Eye (tissue), 1 donor: Measurements from ENCODE around the gene RNASE13.
A peak's percentile ranks its signal among the peaks of the same experiment; 100 is the strongest.
"Not testable (repeated sequence)": the region's sequence is repeated elsewhere in the genome, so short reads cannot be mapped to it uniquely, and the experiment has no call there.

Experiments
- DNase-seq: peaks from one replicate; pipeline ENCODE4 v3.0.0-alpha.2; 2015

Gene RNASE13

DNA sequence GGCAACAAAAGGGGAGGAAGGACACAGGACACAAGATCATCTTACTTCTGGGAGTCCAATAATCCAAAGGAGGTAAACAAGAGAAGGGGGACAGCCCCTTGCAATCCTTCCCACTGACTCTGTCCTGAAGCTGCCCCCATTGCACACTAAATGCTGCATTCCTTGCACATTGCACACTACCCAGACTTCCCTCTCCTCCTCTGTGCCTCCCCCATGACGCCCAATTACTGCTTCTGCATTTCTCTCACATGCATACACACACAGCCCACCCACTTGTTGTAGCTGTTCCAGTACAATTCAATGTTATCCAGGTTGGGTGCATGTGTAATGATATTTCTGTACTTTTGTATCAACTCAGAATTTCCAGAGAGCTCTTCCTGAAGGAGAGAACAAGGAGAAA, 15.2 kb downstream of the RNASE13 start:
- no peak for DNase-seq

DNA sequence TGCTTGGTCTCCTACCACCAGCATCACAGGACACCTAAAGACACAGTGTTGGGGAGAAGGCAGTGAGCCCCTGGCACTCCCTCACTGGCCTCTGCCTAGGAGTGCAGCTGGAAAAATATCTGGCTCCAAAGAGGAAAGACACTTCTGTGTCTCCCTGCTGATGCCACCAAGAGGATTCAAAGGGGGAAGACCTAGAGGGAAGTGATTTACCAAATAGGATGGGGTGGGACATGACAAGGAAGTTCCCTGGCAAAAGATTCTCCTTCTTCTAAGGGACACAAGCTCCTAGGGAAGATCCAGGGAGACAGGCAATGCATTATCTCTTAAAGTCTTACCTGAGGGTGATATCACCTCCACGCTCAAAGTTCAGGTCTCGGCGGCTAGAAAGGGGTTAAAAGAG, 15.8 kb downstream of the RNASE13 start:
- no peak for DNase-seq

DNA sequence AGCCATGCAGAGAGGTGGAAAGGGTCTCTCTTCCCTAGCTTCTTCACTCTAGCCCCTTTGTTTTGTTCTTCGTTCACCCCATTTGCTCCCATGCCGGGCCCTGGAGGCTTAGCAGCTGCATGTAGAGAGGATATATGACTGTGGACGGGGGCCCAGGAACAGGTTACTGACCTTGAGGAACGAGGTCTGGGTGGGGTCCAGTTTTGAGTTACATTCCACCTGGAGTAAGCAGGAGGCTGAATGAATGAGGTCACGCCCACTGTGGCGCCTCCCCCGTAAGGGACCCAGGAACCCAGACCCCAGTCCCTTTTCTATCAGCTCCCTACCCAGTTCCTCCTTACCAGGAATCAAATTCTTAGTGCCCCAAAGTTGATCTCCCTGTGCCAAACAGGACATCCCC, 16.3 kb downstream of the RNASE13 start:
- no peak for DNase-seq

DNA sequence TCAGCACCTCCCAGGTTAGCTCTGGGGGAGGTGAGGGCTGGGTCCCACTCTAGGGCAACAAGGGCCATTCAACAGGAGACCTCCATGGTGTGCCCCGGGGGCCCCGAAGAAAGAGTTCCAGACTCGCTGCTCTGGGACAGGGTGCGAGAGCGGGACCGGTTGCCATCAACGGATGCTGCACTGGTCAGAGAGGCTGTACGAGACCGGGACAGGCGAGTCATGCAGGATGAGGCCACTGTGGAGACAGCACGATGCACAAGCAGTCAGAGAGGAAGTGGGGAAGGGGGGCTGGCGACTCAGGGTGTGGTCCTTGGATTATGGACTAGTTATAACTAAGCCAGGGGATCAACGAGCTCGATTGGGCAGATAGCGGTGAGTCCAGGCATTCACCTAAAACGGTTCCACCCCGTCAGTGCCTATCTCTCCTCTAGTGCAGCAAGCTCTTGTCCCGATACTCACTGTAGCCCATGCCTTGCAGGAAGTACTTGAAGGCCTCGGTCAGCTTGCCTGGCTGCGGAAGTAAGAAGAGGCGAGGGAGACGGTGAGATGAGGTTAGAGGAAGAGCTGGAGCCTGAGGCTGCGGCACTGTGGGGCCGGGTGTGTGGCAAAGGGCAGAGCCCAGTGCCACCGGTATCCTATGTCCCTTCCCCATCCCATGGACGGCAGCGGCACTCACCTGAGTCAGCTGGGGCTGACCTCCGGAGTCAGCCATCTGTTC, 16.9 kb downstream of the RNASE13 start:
- no peak for DNase-seq

DNA sequence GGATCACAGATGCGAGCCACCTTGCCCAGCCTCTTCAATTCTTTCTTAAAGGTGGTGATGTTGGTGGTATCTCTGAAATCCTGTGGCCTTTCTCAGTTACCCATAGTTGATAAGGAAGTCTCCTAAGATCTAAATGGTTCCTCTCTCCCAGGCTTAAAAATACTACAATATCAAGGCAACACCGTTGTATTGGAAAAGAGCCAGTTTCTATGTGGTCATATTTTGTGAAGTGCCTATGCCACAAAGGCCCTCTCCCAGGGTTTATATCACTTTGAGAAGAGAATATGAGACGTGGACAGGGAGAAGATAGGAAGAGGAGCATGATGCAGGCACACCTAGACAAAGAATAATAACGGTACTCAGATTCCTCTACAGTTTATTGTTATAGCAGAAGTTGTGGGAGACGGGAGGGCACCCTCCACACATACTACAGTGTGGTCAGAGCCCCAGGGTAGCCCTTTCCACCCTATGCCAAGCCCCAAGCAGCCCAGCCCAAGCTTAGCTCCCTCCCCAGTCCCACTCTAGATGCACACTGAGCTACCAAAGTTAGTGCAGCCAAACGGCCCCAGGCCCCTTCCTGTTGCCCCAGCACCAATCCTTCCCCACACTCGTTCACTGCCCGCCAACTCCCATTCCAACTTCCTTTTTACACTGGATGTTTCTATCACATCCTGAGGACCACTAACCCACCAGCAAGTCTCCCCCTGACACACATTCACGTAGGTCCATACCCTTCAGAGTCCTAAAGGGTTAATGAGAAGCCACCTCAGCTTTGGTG, 18.0 kb downstream of the RNASE13 start:
- no peak for DNase-seq

DNA sequence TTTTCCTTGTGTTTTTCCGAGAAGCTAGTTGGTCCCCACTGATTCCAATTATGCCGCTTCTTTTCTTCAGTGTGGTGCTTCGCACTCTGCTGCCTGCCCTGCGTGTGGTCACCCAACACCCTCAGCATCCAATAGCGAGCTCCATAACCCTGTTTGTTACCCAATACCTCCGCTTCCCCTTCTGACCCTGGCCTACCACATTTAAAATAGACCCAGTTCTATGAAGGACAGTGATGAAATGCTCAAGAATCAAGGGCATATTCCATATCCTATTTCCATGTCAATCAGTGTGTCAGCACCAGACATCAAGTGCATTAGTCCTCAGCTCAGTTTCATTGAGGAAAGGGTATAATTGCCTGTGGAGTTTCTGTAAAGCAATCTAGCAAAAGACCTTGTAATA, 19.3 kb downstream of the RNASE13 start:
- no peak for DNase-seq

DNA sequence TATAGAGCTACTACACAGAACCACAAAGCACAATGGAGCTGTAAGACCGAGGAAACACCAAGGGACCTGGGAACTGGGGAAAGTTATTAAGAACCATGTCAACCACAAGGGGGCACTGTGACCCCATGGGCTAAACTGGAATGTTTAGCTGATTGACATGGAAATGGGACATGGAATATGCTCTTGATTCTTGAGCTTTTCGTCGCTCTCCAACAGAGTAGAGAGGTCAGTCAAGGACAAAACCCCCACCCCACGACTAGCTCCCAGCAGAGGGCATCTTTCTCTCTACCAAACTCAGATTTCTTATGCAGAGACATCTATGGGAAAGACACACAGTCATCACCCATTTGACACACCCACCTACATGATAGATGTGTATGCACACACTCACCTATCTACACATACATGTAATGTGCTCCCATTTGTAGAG, 19.8 kb downstream of the RNASE13 start:
- peak; percentile 97 for DNase-seq

DNA sequence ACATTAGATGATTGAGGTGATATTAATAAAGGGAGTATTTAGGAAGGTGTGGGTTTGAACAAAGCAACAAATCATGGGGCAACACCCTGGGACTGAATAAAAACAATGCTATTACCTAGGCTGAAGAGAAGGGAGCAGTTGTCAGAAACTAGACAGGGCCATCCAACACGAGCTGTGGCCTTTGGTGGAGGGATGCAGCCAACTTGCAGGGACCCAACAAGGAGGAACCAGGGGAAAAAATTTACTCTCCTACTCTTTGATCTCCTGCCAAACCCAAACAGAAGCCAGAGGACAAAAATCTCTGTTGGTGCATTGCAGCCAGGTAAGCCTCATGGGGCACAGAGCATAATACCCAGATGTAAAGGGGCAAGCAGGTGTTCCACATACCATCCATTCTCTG, 23.5 kb downstream of the RNASE13 start:
- DNase-seq, result no peak

DNA sequence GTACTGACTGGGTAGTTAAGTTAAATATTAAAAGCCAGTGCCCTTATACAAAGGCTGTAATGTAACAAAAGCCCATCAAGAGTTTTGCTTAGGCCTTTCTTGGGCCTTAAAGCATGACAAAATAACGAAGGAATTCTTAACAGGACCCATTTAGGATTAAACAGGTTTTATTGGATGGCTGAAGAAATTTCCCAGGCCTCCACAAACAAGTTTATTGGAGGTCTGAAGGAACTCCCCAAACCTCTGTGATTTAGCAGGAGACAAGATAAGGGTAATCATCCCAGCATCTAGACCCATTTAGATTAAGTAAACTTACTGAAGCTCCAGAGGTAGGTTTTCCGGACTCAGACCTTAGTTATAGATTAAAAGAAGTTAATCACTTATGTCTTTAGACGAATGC, 24.9 kb downstream of the RNASE13 start:
- not testable (repeated sequence) for DNase-seq

DNA sequence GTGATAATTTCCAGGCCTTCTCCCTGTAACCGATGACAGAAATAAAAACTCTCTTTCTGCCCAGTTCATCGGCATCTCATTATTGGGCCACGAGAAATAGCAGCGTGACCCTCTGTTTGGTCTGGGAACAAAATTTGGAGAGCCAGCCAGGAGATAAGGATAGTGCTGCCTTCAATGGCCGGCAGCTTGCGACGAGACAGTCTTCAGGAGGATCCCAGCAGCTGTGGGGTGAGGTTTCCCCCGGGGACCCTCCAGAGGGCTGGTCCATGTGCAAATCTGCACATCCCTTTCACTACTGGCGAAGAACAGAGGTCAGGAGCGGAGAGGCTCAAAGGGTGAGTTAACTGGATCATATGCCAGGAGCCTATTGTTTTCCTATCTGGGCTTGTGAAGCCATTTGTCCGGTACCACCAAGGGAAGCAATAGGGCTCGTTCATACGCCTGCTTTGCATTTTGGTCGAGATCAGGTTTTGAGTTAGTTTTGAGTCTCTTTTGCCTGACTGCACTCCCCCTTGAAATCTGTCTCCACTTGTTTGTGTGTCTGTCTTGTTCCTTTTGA, 30.7 kb downstream of the RNASE13 start:
- DNase-seq, result no peak

DNA sequence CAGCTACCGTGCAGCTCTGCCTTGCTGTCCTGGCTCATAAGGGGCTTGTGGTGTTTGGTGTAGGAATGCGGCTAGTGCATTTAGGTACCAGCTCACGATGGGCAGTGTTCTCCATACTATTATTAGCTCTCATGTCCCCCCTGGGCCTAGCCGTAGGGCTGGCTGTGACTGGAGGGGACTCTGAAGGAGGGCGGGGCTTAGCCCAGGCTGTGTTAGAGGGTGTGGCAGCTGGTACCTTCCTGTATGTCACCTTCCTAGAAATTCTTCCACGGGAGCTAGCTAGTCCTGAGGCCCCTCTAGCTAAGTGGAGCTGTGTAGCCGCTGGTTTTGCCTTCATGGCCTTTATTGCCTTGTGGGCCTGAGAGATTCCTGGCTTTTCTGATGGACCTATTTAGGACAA, 33.4 kb downstream of the RNASE13 start:
- no peak for DNase-seq

DNA sequence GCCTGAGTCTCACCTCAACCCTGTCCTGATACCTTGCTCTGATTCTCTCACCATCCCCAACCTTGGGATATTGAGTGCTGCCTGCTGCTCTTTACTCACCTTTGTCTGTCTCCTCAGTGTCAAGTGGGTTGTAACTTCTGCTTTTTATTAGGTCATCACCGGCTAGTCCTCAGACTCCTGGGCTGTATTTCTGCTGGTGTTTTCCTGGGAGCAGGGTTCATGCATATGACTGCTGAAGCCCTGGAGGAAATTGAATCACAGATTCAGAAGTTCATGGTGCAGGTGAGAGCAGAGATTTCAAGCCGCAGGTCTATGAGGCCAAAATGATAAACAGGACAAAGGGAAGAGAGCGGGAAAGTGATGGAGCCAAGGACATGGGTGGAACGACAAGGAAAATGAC, 35.0 kb downstream of the RNASE13 start:
- no peak for DNase-seq

DNA sequence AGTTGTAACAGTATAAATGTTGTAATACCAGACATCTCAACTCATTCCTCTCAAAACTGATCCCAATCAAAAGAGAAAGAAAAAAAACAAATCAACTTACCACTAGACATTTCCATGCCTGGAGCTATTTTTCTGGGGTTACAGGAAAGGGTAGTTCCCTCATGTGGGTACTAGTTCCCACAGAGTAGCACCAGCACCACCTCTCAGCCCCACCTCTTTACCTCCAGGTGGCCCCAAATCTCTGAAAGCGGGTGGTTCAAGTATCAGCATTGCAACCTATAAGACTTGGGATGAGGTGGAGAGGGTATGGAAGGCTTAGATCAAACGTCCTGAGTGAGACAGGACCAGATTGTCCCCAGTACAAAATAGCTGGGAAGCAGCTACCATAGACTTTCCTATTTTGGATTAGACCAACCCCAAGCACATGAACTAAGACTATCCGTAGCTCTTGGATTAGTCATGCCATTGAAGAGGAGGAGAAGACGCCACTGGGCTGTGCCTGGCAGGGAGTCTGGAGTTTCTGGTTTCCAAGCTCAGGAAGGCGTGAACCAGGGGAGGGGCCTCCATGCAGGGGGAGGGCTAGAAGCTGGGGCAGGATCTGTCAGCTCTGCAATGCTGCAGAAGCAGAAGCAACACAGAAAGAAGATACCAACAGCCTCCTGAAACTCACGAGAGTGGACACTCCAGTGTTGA, 35.8 kb downstream of the RNASE13 start, which contains the start of gene SLC39A2:
Gene SLC39A2 (plus strand): TSS at position 620 of the 693 bp plus-strand sequence. CDS start 154 bp downstream, outside the sequence.
- DNase-seq, result no peak

DNA sequence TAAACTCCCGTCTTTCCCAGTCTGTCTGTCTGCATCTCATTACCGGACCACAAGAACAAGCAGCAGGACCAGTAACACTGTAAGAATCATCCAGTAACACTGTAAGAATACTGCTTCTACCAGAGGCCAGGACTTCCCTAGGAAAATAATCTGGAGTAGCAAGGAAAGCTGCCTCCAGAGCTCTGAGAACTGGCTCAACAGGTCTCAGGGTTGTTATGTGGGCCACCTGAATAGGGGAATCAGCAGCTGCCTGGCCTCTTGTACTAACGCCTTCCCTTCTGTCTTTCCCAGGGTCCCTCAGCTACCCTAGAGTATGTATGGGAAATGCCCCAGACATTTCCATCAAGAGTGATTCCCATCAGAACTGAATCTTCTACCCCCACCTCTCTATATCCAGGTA, 36.5 kb downstream of the RNASE13 start:
- DNase-seq, result no peak

DNA sequence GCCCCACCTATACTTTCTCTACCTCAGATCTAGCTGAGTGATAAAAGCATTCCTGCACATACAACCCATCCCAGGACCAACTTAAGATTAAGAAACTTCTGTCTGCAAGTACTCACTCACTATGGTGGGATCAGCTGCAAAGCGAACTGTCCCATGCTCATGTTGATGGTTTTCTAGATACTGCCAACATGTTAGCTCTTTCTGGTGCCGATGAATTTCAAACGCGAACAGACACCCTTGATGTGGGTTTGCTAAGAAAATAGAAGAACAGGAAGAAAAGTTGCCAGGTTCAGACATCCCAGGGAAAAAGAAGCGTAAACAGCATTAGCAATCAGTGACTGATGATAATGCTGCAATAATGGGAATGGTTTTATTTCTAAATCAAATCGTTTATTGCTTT, 37.0 kb downstream of the RNASE13 start:
- DNase-seq, result no peak

DNA sequence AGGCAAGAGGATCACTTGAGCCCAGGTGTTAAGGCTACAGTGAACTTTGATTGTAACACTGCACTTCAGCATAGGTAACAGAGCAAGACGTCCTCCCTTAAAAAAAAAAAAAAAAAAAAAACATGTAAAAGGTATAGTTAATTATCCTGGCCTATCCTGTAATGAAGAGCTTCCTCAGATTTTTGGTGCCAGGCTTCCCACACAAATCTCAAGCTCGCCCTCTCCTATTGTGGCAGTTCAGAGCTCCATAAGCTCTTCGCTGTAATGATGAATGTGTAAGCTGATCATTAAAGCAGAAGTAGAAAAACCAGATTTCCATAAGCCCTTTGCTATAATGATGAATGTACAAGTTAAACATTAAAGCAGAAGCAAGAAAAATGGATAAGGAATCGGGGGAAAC, 37.5 kb downstream of the RNASE13 start:
- DNase-seq, result no peak

DNA sequence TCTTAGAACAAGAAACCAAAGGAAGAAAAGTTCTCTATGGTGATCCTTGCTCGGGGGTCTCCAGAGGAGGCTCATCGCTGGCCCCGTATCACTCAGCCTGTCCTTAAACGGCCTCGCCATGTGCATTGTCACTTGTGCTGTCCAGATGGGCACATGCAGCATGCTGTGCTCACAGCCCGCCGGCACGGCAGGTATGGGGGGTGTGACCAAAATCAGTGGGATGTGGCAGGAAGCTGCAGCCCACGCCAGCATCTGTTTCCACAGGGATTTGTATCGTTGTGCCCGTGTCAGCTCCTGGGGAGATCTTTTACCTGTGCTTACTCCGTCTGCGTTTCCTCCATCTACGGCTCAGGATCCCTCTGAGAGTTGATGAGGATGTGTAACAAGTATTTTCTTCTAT, 38.1 kb downstream of the RNASE13 start:
- DNase-seq, result no peak

DNA sequence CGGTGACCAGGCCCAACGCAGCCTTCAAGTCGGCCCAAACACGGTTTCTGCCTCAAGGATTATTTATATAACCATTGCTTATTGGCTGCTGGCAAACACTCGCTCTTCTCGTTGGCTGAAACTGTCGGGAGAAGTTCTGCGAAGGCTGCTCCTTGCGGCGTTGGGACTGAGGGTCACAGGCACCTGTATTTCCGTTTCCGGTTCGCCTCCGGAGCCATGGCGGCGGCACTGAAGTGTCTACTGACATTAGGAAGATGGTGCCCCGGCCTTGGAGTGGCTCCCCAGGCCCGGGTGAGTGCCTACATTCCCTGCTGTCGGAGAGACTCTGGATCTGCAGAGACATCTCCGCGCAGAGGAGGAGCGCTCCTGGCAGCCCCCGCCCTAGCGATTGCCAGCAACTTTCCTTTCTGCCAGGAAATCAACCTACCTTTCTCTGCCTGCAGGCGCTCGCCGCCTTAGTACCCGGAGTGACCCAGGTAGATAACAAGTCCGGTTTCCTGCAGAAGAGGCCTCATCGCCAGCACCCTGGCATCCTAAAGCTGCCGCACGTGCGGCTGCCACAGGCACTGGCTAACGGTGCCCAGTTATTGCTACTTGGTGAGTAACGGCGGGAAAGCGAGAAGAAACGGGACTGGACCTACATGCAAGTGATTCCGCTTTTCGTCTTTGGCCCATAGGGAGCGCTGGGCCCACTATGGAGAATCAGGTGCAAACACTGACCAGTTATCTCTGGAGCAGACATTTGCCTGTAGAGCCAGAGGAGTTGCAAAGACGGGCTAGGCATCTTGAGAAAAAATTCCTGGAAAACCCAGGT, 44.6 kb downstream of the RNASE13 start, which contains the start of gene METTL17:
Gene METTL17 (plus strand): TSS at position 194 of the 814 bp plus-strand sequence. CDS start 23 bp downstream, at position 217.
- peak; percentile 97 for DNase-seq

DNA sequence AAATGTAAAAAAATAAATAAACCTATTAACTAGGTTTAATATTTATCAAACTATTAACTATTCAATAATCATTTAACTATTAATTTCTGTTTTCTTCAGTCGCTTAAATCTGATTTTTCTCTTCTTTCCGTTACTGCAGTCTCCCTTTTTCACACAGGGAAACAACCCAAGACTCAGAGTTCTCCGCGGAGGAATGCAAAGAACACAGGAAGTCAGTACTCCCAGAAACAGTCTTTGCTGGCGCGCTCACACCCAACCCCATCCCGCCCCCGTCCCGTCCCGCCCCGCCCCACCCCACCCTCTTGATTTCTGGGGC, 45.2 kb downstream of the RNASE13 start:
- no peak for DNase-seq

DNA sequence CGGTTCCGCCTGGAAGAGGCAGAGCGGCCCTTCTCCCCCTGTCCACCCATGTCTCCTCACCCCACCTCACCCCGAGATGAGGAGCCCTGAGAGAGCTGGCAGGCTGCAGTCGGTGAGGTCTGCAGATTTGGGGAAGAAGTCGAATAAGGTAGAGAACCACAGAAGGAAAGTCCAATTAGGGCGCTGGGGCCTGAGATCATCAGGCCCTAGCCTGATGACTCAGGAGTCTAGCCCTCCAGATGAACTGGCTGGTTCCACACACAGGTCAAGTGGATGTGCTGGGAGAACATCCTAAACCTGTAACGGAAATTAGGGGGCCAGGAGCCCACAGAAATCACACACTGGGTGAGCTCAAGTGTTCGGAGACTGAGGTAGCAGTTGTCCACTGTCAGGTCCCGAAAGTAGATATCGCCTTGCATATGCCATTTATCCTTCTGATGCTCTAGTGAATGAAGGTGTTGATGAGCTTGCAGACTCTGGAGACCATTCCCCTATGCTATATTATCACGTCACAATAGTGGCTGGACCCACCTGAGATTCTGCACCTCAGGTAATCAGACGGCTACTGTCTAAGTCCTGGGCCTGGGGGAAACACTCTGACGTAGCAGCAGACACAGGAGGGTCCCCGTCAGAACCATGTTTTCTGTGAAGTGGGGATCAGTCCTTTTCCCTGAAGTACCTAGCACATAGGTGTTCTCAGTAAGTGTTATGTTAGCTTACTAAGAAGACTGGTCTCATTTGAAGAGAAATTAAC, 45.7 kb downstream of the RNASE13 start:
- peak; percentile 15 for DNase-seq

DNA sequence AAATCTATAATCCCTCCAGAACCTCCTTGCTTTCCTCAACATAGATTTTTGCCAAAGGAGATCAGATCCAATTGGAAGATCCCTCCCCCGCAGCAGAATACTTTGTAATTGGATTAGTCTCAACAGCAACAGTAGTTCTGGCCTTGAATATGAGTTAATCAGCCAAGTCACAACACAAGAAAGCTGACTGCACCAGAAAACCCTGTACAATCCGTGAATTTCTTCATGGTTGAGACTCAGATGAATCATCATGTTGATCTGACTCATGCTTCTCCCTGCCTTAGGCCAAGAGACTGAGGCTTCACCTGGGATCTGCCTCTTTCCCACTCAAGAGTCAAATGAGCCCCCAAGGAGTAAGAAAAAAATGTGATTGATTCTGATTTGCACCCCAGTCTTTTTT, 47.8 kb downstream of the RNASE13 start:
- DNase-seq, result no peak

DNA sequence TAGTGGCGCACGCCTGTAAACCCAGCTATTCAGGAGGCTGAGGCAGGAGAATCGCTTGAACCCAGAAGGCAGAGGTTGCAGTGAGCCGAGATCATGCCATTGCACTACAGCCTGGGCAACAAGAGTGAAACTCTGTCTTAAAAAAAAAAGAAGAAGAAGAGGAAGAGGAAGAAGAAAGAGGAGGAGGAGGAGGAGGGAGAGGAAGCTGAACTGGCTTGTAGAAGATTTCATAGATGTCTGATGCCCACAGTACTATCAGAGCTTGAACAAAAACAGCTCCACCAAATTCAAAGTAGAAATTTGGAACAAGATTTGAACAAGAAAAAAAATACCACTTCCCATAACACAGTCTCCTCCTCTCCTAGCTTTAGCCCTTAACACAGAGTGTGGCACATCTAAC, 49.0 kb downstream of the RNASE13 start:
- DNase-seq, result not testable (repeated sequence)
